ENCODE data around the gene C3orf52.

GRCh38 chr3:112061152-112061551 lies 25.0 kb upstream of the C3orf52 start:
- TF ChIP-seq POLR2A (IDR thresholded peaks at IDR 0.05): no peak
- no peak for TF ChIP-seq CTCF (IDR thresholded peaks at IDR 0.05)
- TF ChIP-seq POLR2AphosphoS5 (IDR thresholded peaks at IDR 0.05): no peak
- TF ChIP-seq EP300 (IDR thresholded peaks at IDR 0.05): no peak

Measured in upper lobe of left lung (tissue), 4 donors.